Smooth muscle cell (in vitro differentiated cells): ENCODE measurements around the gene MAPKAPK3. TPM values are rescaled to one million over a fixed set of nuclear protein-coding genes. Genes with fewer than 3 reads are reported as not detected.

Source experiments
- DNase-seq: peaks from one replicate; lab custom pipeline; 2025; ENCODE audit not compliant: unreplicated experiment; lab: John Stamatoyannopoulos, UW
- H2AFZ ChIP-seq: fragments of 200-600 bp; sonication (generic); 2 replicates; pipeline ENCODE4 v1.6.0; 2016; ENCODE audit warnings: antibody characterized with exemption, low read depth, mild to moderate bottlenecking
- H3F3A ChIP-seq: fragments of 200-600 bp; sonication (generic); 2 replicates; pipeline ENCODE4 v1.6.0; 2017; ENCODE audit warnings: antibody characterized with exemption, low read depth
- H3K27ac ChIP-seq: fragments of 200-600 bp; sonication (generic); 2 replicates; pipeline ENCODE4 v1.5.1; 2016; ENCODE audit warnings: low read depth, mild to moderate bottlenecking
- H3K27me3 ChIP-seq: fragments of 200-600 bp; sonication (generic); 2 replicates; pipeline ENCODE4 v1.6.1; 2016; ENCODE audit warnings: low read depth, mild to moderate bottlenecking
- H3K36me3 ChIP-seq: fragments of 200-600 bp; sonication (generic); 2 replicates; pipeline ENCODE4 v1.5.1; 2016; ENCODE audit warnings: low read depth
- H3K4me1 ChIP-seq: fragments of 200-600 bp; sonication (generic); 2 replicates; pipeline ENCODE4 v1.5.1; 2016; ENCODE audit warnings: low read depth
- H3K4me2 ChIP-seq: fragments of 200-600 bp; sonication (generic); 2 replicates; pipeline ENCODE4 v1.6.0; 2016; ENCODE audit warnings: mild to moderate bottlenecking
- H3K4me3 ChIP-seq: fragments of 200-600 bp; sonication (generic); 2 replicates; pipeline ENCODE4 v1.5.1; 2016; ENCODE audit warnings: mild to moderate bottlenecking
- H3K79me2 ChIP-seq: fragments of 200-600 bp; sonication (generic); 2 replicates; pipeline ENCODE4 v1.6.0; 2016; ENCODE audit warnings: low read depth, mild to moderate bottlenecking
- H3K9ac ChIP-seq: fragments of 200-600 bp; sonication (generic); 2 replicates; pipeline ENCODE4 v1.6.0; 2016; ENCODE audit warnings: low read depth
- H3K9me3 ChIP-seq: fragments of 200-600 bp; sonication (generic); replicated peaks from 2 replicates; pipeline ENCODE4 v1.5.1; 2016; ENCODE audit warnings: low read depth
- H4K20me1 ChIP-seq: fragments of 200-600 bp; sonication (generic); 2 replicates; pipeline ENCODE4 v1.6.0; 2016; ENCODE audit warnings: low read depth
- WGBS: methylation state at CpG from one replicate; pipeline ENCODE4 v1.1.7; 2016; ENCODE audit warnings: low lambda C conversion rate; 5-methylcytosine and 5-hydroxymethylcytosine counted together
- polyA plus RNA-seq: library from polyadenylated mRNA; unstranded; fragments of >200 nt; fragmentation: Nextera tagmentation; extraction: Ambion mirVana; gene quantifications from 2 replicates; pipeline ENCODE4 v1.2.1, GENCODE V29; 2016
- total RNA-seq: library from RNA; depleted of rRNA; stranded (reverse); fragments of >200 nt; gene quantifications from 2 replicates; pipeline ENCODE4 v1.2.3, GENCODE V29; 2014
- TF ChIP-seq, protein P1 (sequence below): fragments of 200-600 bp; sonication (generic); IDR thresholded peaks from 2 replicates; pipeline ENCODE4 v1.5.1; 2017; ENCODE audit warnings: borderline replicate concordance, mild to moderate bottlenecking, antibody characterized with exemption; ENCODE audit not compliant: insufficient read depth, poor library complexity, severe bottlenecking

Gene MAPKAPK3
- total and polyA plus RNA-seq, 2 experiments from 2014 or later = 17.1 to 18.7 TPM

DNA sequence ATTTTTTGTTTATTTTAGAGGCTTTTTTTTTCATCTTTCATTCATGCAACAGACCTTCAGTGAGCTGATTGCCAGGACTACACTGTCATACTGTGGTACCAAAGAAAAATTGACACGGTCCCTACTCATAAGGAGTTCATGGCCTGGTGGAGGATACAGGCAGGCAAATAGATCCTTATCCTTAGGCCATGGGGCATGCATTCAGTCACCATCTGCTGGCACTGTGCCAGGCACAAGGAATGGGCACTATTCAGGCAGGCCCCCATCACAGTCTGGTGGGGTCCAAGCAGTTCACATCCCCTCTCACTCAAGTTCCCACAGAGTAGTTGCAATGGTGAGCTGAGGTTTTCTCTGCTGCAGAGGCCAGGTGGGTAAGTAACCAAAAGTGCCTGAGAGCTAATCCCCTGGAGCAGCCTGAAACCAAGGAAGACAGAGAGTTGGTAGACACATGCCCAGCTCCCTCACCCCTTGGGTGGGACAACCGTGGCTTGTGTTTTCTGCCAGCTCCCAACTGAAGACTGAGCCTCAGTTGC, 22.6 kb upstream of the MAPKAPK3 start:
- TF ChIP-seq, protein P1, sequence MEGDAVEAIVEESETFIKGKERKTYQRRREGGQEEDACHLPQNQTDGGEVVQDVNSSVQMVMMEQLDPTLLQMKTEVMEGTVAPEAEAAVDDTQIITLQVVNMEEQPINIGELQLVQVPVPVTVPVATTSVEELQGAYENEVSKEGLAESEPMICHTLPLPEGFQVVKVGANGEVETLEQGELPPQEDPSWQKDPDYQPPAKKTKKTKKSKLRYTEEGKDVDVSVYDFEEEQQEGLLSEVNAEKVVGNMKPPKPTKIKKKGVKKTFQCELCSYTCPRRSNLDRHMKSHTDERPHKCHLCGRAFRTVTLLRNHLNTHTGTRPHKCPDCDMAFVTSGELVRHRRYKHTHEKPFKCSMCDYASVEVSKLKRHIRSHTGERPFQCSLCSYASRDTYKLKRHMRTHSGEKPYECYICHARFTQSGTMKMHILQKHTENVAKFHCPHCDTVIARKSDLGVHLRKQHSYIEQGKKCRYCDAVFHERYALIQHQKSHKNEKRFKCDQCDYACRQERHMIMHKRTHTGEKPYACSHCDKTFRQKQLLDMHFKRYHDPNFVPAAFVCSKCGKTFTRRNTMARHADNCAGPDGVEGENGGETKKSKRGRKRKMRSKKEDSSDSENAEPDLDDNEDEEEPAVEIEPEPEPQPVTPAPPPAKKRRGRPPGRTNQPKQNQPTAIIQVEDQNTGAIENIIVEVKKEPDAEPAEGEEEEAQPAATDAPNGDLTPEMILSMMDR = no peak
- H3K9me3 ChIP-seq = no peaks in the 10 kb centered on the region
- no peak for DNase-seq
- H4K20me1 ChIP-seq = no peaks in the 10 kb centered on the region
- no peak overlapping the region for H3K9ac ChIP-seq
- no peaks in the 10 kb centered on the region for H3F3A ChIP-seq
- H3K4me3 ChIP-seq = no peak overlapping the region
- H3K36me3 ChIP-seq = no peaks in the 10 kb centered on the region
- no peaks in the 10 kb centered on the region for H3K27me3 ChIP-seq
- no peak overlapping the region for H3K27ac ChIP-seq
- H3K4me1 ChIP-seq = no peaks in the 10 kb centered on the region
- no peak overlapping the region for H2AFZ ChIP-seq
- H3K4me2 ChIP-seq = no peak overlapping the region
- 40% methylated on average over 2 of the region's 2 CpGs for WGBS
- H3K79me2 ChIP-seq = no peaks in the 10 kb centered on the region

DNA sequence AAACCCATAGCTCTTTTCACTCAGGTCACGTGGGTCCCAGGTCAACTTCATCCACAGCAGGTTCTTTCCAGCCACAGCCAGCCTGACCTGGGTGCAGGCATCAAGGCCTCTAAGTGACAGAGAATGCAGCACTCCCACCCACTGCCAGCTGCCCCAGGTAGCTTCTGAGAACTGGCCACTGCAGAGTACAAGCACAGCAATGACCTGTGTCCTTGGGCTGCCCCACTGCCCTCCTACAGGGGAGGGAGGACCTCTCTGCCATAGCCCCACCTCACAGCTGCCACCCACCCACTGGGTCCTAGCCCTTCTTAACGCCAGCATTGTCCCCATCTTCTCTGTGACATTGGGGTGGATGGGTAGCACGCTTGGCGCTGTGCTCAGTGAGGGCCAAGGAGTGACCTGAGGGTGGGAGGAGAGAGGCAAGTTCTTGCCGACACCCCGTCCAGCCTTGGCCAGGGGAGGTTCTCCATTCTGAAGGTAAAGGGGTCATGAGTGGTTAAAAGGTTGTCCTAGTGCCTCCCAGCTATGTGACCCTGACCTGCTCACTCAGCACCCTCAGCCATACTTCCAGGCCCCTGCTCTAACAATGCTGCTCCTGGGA, 17.7 kb upstream of the MAPKAPK3 start:
- Histone ChIP-seq H3K4me1 (peaks cover 12% of the 10 kb centered on the region), H3K9ac (no peak overlapping the region), H3F3A (peaks cover 6% of the 10 kb centered on the region), H3K27ac (no peak overlapping the region), H3K27me3 (no peaks in the 10 kb centered on the region), H3K36me3 (no peaks in the 10 kb centered on the region), H2AFZ (no peak overlapping the region), H3K4me3 (no peak overlapping the region), H3K4me2 (no peak overlapping the region), H3K9me3 (no peaks in the 10 kb centered on the region), H4K20me1 (no peaks in the 10 kb centered on the region), H3K79me2 (no peaks in the 10 kb centered on the region)
- no peak for DNase-seq
- 92% methylated on average over 6 of the region's 6 CpGs for WGBS
- TF ChIP-seq, protein P1 = no peak

DNA sequence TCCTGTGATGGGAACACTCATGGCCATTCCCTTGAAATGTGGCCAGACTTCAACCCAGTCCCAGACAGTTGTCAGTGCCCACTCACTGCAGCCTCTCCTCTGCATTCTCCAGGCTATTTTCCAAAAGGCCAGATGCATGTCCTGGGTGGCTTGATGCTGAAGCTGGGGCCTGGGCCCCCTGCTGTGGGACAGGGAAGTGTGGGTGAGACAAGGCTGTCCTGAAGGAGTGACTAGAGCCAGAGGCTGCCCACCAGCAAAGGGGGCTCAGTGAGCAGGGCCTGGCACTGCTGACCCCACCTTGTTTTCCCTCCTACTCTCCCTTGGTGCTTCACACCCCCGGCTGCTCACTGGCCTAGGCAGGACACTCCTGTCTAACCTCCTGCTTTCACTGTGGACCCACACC, 17.2 kb upstream of the MAPKAPK3 start:
- Histone ChIP-seq H3K4me3 (no peak overlapping the region), H3K4me1 (peaks cover 12% of the 10 kb centered on the region), H3K4me2 (no peak overlapping the region), H3K27me3 (no peaks in the 10 kb centered on the region), H3K9ac (no peak overlapping the region), H3F3A (peaks cover 6% of the 10 kb centered on the region), H2AFZ (no peak overlapping the region), H3K9me3 (no peaks in the 10 kb centered on the region), H3K79me2 (no peaks in the 10 kb centered on the region), H3K27ac (no peak overlapping the region), H4K20me1 (no peaks in the 10 kb centered on the region), H3K36me3 (no peaks in the 10 kb centered on the region)
- TF ChIP-seq, protein P1 = no peak
- WGBS = 100% methylated on average over 1 of the region's 1 CpG
- DNase-seq = no peak
